SU-DHL-6 (cell line): Measurements from ENCODE around the gene PIR.

Source experiments
- CTCF ChIP-seq: fragments of 200-600 bp; sonication (generic); IDR thresholded peaks from one replicate; pipeline ENCODE4 v1.5.1; 2017; ENCODE audit warnings: antibody characterized with exemption, mild to moderate bottlenecking, low read length, moderate library complexity; ENCODE audit not compliant: insufficient read depth, poor library complexity, severe bottlenecking
- EZH2phosphoT487 ChIP-seq: fragments of 200-600 bp; sonication (generic), shearing (Covaris generic); conservative IDR thresholded peaks from 2 replicates; pipeline ENCODE4 v1.6.1; 2018; ENCODE audit warnings: mild to moderate bottlenecking, antibody characterized with exemption, low read length, moderate library complexity, mixed read lengths

- TF ChIP-seq CTCF, result no peak
- no peak for TF ChIP-seq EZH2phosphoT487
Observed at GRCh38 chrX:15507005-15507404, 13.9 kb upstream of the PIR start.
